Prostate gland (tissue), 2 donors: ENCODE results near the gene MOB4. TPM values are rescaled to one million over a fixed set of nuclear protein-coding genes. Genes with fewer than 3 reads are reported as not detected.
A peak's percentile ranks its signal among the peaks of the same experiment; 100 is the strongest.
"Not testable (repeated sequence)": the region's sequence is repeated elsewhere in the genome, so short reads cannot be mapped to it uniquely, and the experiment has no call there.

Experiments used
- DNase-seq: peaks from one replicate; pipeline ENCODE4 v3.0.0-alpha.2; 2019; ENCODE audit warnings: low spot score
- H3K27ac ChIP-seq, 2 donors: fragments of 200-600 bp; sonication (generic); 2 replicates each; pipeline ENCODE4 v1.5.1; 2017 to 2019
- H3K27me3 ChIP-seq: fragments of 200-600 bp; sonication (generic); replicated peaks from 2 replicates; pipeline ENCODE4 v1.5.1; 2019; ENCODE audit not compliant: insufficient read depth
- H3K36me3 ChIP-seq, 2 donors: fragments of 200-600 bp; sonication (generic); 1 replicate in 1 of 2; 2 replicates in 1 of 2; pipeline versions ENCODE4 v1.5.1 to v1.8.1; 2017 to 2019
- H3K4me1 ChIP-seq: fragments of 200-600 bp; sonication (generic); replicated peaks from 2 replicates; pipeline ENCODE4 v1.5.1; 2019
- H3K4me3 ChIP-seq, 2 donors: fragments of 200-600 bp; sonication (generic); 2 replicates each; pipeline ENCODE4 v1.5.1; 2017 to 2019
- H3K9me3 ChIP-seq: fragments of 200-600 bp; sonication (generic); 2 replicates; pipeline ENCODE4 v1.5.1; 2017
- CTCF ChIP-seq, 4 experiments: fragments of 200-600 bp in 2 of 4; fragments of 450-650 bp in 2 of 4; sonication (generic) in 2 of 4; IDR thresholded peaks; 1 replicate in 3 of 4; 2 replicates in 1 of 4; pipeline ENCODE4 v1.5.1; 2016 to 2019; ENCODE audit warnings: antibody characterized with exemption in 4 of 4, mild to moderate bottlenecking in 2 of 4, moderate library complexity in 2 of 4
- POLR2A ChIP-seq: fragments of 450-650 bp; IDR thresholded peaks from one replicate; pipeline ENCODE4 v1.6.1; 2016; ENCODE audit warnings: antibody characterized with exemption, mild to moderate bottlenecking
- POLR2AphosphoS5 ChIP-seq: sonication (generic); formaldehyde crosslinking; IDR thresholded peaks from one replicate; pipeline ENCODE4 v1.6.1; 2017; ENCODE audit warnings: antibody characterized with exemption
- WGBS: methylation state at CpG from one replicate; pipeline ENCODE4 v1.1.5; 2018; 5-methylcytosine and 5-hydroxymethylcytosine counted together
- intact Hi-C: fragments of 100-400 bp; cut with DNase I; formaldehyde crosslinking; loops from one replicate; pipeline ENCODE4 v1.14.2; 2022
- total RNA-seq, 2 donors: library from RNA; depleted of rRNA; stranded (reverse); fragments of >200 nt; gene quantifications; one replicate each; pipeline ENCODE4 v1.1.0, GENCODE V29; 2016

MOB4 gene
- total RNA-seq, 2 donors from 2014 or later, result 13.7 to 23.4 TPM

DNA sequence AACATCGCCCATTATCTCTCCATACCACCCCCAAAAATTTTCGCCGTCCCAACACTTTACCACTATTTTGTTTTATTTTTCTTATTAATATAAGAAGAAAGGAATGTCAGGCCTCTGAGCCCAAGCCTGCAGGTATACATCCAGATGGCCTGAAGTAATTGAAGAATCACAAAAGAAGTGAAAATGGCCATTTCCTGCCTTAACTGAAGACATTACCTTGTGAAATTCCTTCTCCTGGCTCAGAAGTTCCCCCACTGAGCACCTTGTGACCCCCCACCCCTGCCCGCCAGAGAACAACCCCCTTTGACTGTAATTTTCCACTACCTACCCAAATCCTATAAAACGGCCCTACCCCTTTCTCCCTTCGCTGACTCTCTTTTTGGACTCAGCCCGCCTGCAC lies 71.4 kb downstream of the MOB4 start:
- H3K36me3 ChIP-seq, DNase-seq, intact Hi-C loops, H3K4me3 ChIP-seq, H3K9me3 ChIP-seq, H3K4me1 ChIP-seq, H3K27me3 ChIP-seq, H3K27ac ChIP-seq: not testable (repeated sequence)
- 88% methylated on average over 7 of the region's 7 CpGs for WGBS

GRCh38 chr2:197591339-197592072 lies 75.6 kb downstream of the MOB4 start:
- Histone ChIP-seq H3K27me3 (no peaks in the 10 kb centered on the region), H3K36me3 (no peaks in the 10 kb centered on the region), H3K4me3 (no peak overlapping the region), H3K27ac (no peak overlapping the region), H3K9me3 (no peaks in the 10 kb centered on the region), H3K4me1 (no peaks in the 10 kb centered on the region)
- intact Hi-C loops, result no loop called here
- WGBS, result 86% methylated on average over 26 of the region's 32 CpGs
- TF ChIP-seq POLR2AphosphoS5 (no peak), CTCF (IDR thresholded peaks at IDR 0.05) (no peak), POLR2A (no peak)
- DNase-seq, result no peak

DNA sequence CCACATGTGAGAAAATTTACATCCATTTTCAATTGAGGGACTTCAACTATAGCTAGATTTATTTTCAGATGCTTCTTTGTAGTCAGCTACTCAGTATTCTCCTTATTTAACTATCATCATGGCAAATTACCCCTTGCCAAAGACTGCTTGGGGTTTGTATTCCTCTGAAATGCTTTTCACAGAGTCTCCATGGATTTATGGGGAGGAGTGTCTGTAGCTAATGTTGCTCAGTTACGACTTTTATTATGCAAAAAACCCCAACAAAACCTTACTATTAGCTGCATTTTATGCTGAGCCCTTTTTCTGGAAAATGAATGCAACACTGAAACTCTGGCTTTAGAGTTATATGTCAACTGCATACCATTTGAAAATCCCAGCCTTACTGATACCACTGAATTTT lies 80.9 kb downstream of the MOB4 start:
- Histone ChIP-seq H3K9me3 (no peaks in the 10 kb centered on the region), H3K27ac (no peak overlapping the region), H3K4me3 (no peak overlapping the region), H3K36me3 (no peaks in the 10 kb centered on the region), H3K27me3 (no peaks in the 10 kb centered on the region), H3K4me1 (no peaks in the 10 kb centered on the region)
- TF ChIP-seq POLR2AphosphoS5 (no peak), POLR2A (no peak), CTCF (IDR thresholded peaks at IDR 0.05) (no peak)
- WGBS, result 16% methylated on average over 1 of the region's 1 CpG
- intact Hi-C loops, result no loop called here
- DNase-seq, result no peak

DNA sequence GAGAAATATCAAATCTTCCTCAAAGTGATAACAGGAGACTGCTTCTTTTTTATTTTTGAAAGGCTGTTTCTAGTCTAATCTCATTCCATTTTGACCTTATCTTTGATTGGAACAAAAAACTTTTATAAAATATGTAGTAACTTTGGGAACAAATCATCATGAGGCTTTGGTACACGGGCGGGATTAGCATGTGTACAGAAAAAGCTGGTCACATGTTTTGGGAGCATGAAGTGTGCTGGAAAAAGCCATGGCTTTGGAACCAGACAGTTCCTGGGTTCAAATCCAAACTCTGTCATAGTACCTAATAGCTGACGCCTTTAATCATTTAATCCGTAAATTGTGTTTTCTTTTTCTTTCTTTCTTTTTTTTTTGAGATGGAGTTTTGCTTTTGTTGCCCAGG lies 81.3 kb downstream of the MOB4 start:
- Histone ChIP-seq H3K27ac (no peak overlapping the region), H3K9me3 (no peaks in the 10 kb centered on the region), H3K36me3 (no peaks in the 10 kb centered on the region), H3K4me1 (no peaks in the 10 kb centered on the region), H3K27me3 (no peaks in the 10 kb centered on the region), H3K4me3 (no peak overlapping the region)
- 83% methylated on average over 4 of the region's 4 CpGs for WGBS
- DNase-seq, result no peak
- intact Hi-C loops, result no loop called here
- TF ChIP-seq POLR2A, result no peak

DNA sequence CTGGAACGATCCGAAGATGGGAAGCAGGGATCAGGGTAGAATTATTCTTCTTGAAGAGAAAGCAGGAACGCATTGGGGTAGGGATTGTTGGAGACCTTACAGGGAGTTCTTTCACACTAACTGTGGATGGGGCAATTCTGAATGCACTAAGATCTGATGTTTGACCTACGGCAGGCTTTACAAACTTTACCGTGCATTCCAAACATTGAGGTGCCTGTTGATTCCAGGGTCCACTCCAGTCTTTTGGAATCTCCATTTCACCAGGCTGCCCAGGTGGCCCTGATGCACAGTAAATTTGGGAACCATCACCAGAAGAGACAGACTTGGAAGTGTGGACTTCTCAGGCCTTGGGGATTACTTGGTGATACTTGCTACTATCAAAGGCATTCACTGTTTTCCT lies 82.6 kb downstream of the MOB4 start:
- Histone ChIP-seq H3K4me1 (no peaks in the 10 kb centered on the region), H3K9me3 (no peaks in the 10 kb centered on the region), H3K27ac (no peak overlapping the region), H3K36me3 (no peaks in the 10 kb centered on the region), H3K27me3 (no peaks in the 10 kb centered on the region), H3K4me3 (no peak overlapping the region)
- intact Hi-C loops, result no loop called here
- WGBS, result 86% methylated on average over 5 of the region's 5 CpGs
- no peak for DNase-seq
- TF ChIP-seq POLR2A (no peak), POLR2AphosphoS5 (no peak), CTCF (IDR thresholded peaks at IDR 0.05) (no peak)

DNA sequence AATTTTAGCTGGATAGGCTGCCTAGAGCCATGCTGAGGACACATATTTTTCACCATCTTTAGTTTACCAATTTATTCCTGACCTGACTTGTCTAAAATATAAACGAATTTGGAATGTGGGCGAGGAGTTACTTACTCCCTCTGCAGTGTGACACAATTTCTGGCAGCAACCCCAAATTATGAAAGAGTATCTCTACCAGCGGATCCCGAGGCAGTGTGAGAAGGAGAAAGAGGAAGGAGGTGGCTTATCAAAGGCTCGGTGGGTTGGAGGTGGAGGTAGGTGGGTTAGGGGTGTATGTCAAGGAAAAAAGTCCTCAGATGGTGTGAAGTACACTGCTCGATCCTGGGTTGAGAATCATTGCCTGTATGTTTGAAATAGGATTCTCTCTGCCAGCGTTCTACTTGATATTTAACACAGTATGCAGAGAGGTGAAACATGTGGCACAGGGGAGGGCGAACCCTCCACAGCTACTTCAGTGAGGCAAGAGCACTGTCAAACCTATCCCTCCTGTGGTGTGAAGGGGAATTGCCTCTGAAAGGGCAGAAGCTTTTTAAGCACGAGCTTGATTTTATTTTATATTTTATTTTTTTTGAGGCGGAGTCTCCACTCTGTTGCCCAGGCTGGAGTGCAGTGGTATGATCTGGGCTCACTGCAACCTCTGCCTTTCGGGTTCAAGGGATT lies 83.6 kb downstream of the MOB4 start:
- H3K27ac ChIP-seq, result no peak overlapping the region
- no peaks in the 10 kb centered on the region for H3K27me3 ChIP-seq
- H3K4me1 ChIP-seq, result no peaks in the 10 kb centered on the region
- no peaks in the 10 kb centered on the region for H3K36me3 ChIP-seq
- H3K4me3 ChIP-seq, result no peak overlapping the region
- intact Hi-C loops, result no loop called here
- TF ChIP-seq POLR2A (no peak), CTCF (IDR thresholded peaks at IDR 0.05) (peak in 2 of 4 experiments; percentile 39 to 40)
- 39% methylated on average over 11 of the region's 11 CpGs for WGBS
- DNase-seq, result peak; percentile 24
- H3K9me3 ChIP-seq, result no peaks in the 10 kb centered on the region
